ENCODE measurements around the gene ABCC12.

GRCh38 chr16:48140821-48141220, 15.0 kb downstream of the ABCC12 start:
- TF ChIP-seq POLR2AphosphoS5 (IDR thresholded peaks at IDR 0.05; ENCODE audit: low read depth, low read length) = no peak
- no peak for TF ChIP-seq POLR2A (IDR thresholded peaks at IDR 0.05; ENCODE audit: low read depth, low read length)
- no peak for TF ChIP-seq POU2F2 (IDR thresholded peaks at IDR 0.05; ENCODE audit: low read depth, low read length)
- no peak for TF ChIP-seq TAF1 (IDR thresholded peaks at IDR 0.05; ENCODE audit: low read depth, low read length)
- TF ChIP-seq SPI1 (IDR thresholded peaks at IDR 0.05; ENCODE audit: low read depth, low read length) = no peak
